PFSK-1 (cell line): Measurements from ENCODE around the gene MGST2.

Source experiments
- FOXP2 ChIP-seq: optimal IDR thresholded peaks from 2 replicates; pipeline ENCODE3; 2011; ENCODE audit warnings: borderline replicate concordance, control low read depth, inconsistent platforms; ENCODE audit not compliant: insufficient read depth; ENCODE audit errors: extremely low read length, extremely low read depth
- POLR2AphosphoS5 ChIP-seq: IDR thresholded peaks from 2 replicates; pipeline ENCODE4 v1.6.1; 2012; ENCODE audit warnings: low read depth, mild to moderate bottlenecking, control low read depth, low read length, moderate library complexity
- SIN3A ChIP-seq: IDR thresholded peaks from 2 replicates; pipeline ENCODE4 v1.6.1; 2012; ENCODE audit warnings: mild to moderate bottlenecking, low read length, moderate library complexity, borderline replicate concordance; ENCODE audit not compliant: insufficient read depth
- TAF1 ChIP-seq: IDR thresholded peaks from 2 replicates; pipeline ENCODE4 v1.6.1; 2012; ENCODE audit warnings: low read length, control low read depth, borderline replicate concordance; ENCODE audit not compliant: insufficient read depth
- TF ChIP-seq, protein P1 (sequence below), 2 experiments: IDR thresholded peaks; 2 replicates each; pipeline versions ENCODE4 v1.6.1 to v1.8.0; 2011 to 2012; ENCODE audit warnings: low read depth in 2 of 2, low read length in 2 of 2, control low read depth in 1 of 2, inconsistent platforms in 1 of 2, mild to moderate bottlenecking in 1 of 2, moderate library complexity in 1 of 2; ENCODE audit not compliant: insufficient read depth in 1 of 2

MGST2 gene

GRCh38 chr4:139735381-139736273 lies 70.0 kb downstream of the MGST2 start:
- TF ChIP-seq FOXP2: no peak
- TF ChIP-seq, protein P1, sequence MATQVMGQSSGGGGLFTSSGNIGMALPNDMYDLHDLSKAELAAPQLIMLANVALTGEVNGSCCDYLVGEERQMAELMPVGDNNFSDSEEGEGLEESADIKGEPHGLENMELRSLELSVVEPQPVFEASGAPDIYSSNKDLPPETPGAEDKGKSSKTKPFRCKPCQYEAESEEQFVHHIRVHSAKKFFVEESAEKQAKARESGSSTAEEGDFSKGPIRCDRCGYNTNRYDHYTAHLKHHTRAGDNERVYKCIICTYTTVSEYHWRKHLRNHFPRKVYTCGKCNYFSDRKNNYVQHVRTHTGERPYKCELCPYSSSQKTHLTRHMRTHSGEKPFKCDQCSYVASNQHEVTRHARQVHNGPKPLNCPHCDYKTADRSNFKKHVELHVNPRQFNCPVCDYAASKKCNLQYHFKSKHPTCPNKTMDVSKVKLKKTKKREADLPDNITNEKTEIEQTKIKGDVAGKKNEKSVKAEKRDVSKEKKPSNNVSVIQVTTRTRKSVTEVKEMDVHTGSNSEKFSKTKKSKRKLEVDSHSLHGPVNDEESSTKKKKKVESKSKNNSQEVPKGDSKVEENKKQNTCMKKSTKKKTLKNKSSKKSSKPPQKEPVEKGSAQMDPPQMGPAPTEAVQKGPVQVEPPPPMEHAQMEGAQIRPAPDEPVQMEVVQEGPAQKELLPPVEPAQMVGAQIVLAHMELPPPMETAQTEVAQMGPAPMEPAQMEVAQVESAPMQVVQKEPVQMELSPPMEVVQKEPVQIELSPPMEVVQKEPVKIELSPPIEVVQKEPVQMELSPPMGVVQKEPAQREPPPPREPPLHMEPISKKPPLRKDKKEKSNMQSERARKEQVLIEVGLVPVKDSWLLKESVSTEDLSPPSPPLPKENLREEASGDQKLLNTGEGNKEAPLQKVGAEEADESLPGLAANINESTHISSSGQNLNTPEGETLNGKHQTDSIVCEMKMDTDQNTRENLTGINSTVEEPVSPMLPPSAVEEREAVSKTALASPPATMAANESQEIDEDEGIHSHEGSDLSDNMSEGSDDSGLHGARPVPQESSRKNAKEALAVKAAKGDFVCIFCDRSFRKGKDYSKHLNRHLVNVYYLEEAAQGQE (IDR thresholded peaks at IDR 0.05; ENCODE audit: insufficient read depth in 1 of 2, low read depth in 2 of 2, low read length in 2 of 2): no peak
- no peak for TF ChIP-seq POLR2AphosphoS5
- TF ChIP-seq TAF1: no peak
- TF ChIP-seq SIN3A: no peak

- TF ChIP-seq POLR2AphosphoS5: no peak
- TF ChIP-seq FOXP2: no peak
- no peak for TF ChIP-seq SIN3A
- no peak for TF ChIP-seq TAF1
- TF ChIP-seq, protein P1 (IDR thresholded peaks at IDR 0.05; ENCODE audit: insufficient read depth in 1 of 2, low read depth in 2 of 2, low read length in 2 of 2): no peak
Measured at GRCh38 chr4:139736274-139736660, 70.6 kb downstream of the MGST2 start.

DNA sequence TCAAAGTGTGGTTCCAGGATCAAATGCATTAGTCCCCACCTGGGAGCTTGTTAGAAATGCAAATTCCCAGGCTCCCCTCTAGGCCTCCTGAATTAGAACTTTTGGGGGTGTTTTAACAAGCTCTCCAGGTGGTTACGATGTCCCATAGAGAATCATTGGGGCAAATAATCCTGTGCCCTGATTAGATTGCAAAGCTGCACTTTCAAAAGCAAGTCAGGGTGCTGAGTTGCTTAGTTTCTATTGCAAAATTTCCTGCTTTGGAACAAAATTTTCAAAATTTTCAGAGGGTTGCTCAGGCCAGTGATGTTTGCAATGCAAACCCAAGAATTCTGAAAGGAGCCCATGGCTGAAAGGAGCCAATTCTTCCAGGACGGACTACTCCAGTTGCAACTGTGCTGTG lies 71.0 kb downstream of the MGST2 start:
- TF ChIP-seq SIN3A (no peak), POLR2AphosphoS5 (no peak), TAF1 (no peak), FOXP2 (no peak)
- TF ChIP-seq, protein P1 (IDR thresholded peaks at IDR 0.05; ENCODE audit: insufficient read depth in 1 of 2, low read depth in 2 of 2, low read length in 2 of 2): no peak

- TF ChIP-seq POLR2AphosphoS5: no peak
- TF ChIP-seq, protein P1 (IDR thresholded peaks at IDR 0.05; ENCODE audit: insufficient read depth in 1 of 2, low read depth in 2 of 2, low read length in 2 of 2): no peak
- TF ChIP-seq TAF1: no peak
- no peak for TF ChIP-seq SIN3A
- no peak for TF ChIP-seq FOXP2
Measured at GRCh38 chr4:139738846-139739613, 73.4 kb downstream of the MGST2 start.
